ENCODE measurements around the gene FBXL17.

DNA sequence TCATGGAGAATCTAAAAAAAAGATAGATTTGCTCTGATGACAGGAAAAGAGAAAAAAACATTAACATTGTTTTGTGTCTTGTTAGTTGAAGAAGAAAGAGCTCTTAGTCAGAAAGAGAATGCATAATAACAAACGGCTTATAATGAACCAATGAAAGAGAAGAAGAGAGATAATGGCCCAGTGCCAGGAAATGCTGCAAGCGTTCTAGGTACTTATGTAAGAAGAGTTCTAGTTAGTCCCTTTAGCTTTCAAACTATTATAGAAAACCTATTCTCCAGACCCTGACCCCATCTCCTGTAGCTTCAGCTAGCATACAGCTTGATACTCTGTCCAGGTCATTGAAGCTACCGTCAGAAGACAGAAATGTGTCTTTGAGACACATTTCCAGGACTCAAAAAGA, 70.2 kb downstream of the FBXL17 start:
- TF ChIP-seq, protein P1, sequence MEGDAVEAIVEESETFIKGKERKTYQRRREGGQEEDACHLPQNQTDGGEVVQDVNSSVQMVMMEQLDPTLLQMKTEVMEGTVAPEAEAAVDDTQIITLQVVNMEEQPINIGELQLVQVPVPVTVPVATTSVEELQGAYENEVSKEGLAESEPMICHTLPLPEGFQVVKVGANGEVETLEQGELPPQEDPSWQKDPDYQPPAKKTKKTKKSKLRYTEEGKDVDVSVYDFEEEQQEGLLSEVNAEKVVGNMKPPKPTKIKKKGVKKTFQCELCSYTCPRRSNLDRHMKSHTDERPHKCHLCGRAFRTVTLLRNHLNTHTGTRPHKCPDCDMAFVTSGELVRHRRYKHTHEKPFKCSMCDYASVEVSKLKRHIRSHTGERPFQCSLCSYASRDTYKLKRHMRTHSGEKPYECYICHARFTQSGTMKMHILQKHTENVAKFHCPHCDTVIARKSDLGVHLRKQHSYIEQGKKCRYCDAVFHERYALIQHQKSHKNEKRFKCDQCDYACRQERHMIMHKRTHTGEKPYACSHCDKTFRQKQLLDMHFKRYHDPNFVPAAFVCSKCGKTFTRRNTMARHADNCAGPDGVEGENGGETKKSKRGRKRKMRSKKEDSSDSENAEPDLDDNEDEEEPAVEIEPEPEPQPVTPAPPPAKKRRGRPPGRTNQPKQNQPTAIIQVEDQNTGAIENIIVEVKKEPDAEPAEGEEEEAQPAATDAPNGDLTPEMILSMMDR (tag by site-specific recombination; IDR thresholded peaks at IDR 0.05) = no peak
- TF ChIP-seq ZBTB21 (tag by site-specific recombination; IDR thresholded peaks at IDR 0.05) = no peak
- TF ChIP-seq, protein P2, sequence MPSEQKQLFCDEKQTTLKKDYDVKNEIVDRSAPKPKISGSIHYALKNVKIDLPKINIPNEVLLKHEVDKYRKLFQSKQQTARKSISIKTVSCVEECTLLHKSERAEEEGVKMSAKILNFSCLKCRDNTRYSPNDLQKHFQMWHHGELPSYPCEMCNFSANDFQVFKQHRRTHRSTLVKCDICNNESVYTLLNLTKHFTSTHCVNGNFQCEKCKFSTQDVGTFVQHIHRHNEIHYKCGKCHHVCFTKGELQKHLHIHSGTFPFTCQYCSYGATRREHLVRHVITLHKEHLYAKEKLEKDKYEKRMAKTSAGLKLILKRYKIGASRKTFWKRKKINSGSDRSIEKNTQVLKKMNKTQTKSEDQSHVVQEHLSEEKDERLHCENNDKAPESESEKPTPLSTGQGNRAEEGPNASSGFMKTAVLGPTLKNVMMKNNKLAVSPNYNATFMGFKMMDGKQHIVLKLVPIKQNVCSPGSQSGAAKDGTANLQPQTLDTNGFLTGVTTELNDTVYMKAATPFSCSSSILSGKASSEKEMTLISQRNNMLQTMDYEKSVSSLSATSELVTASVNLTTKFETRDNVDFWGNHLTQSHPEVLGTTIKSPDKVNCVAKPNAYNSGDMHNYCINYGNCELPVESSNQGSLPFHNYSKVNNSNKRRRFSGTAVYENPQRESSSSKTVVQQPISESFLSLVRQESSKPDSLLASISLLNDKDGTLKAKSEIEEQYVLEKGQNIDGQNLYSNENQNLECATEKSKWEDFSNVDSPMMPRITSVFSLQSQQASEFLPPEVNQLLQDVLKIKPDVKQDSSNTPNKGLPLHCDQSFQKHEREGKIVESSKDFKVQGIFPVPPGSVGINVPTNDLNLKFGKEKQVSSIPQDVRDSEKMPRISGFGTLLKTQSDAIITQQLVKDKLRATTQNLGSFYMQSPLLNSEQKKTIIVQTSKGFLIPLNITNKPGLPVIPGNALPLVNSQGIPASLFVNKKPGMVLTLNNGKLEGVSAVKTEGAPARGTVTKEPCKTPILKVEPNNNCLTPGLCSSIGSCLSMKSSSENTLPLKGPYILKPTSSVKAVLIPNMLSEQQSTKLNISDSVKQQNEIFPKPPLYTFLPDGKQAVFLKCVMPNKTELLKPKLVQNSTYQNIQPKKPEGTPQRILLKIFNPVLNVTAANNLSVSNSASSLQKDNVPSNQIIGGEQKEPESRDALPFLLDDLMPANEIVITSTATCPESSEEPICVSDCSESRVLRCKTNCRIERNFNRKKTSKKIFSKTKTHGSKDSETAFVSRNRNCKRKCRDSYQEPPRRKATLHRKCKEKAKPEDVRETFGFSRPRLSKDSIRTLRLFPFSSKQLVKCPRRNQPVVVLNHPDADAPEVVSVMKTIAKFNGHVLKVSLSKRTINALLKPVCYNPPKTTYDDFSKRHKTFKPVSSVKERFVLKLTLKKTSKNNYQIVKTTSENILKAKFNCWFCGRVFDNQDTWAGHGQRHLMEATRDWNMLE (tag by site-specific recombination; conservative IDR thresholded peaks at IDR 0.05; ENCODE audit: low read depth) = no peak
- no peak for TF ChIP-seq TRIM28 (IDR thresholded peaks at IDR 0.05; ENCODE audit: borderline replicate concordance, low read length)
- TF ChIP-seq, protein P3, sequence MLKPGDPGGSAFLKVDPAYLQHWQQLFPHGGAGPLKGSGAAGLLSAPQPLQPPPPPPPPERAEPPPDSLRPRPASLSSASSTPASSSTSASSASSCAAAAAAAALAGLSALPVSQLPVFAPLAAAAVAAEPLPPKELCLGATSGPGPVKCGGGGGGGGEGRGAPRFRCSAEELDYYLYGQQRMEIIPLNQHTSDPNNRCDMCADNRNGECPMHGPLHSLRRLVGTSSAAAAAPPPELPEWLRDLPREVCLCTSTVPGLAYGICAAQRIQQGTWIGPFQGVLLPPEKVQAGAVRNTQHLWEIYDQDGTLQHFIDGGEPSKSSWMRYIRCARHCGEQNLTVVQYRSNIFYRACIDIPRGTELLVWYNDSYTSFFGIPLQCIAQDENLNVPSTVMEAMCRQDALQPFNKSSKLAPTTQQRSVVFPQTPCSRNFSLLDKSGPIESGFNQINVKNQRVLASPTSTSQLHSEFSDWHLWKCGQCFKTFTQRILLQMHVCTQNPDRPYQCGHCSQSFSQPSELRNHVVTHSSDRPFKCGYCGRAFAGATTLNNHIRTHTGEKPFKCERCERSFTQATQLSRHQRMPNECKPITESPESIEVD (tag by site-specific recombination; IDR thresholded peaks at IDR 0.05) = no peak
- TF ChIP-seq ZNF768 (tag by site-specific recombination; IDR thresholded peaks at IDR 0.05) = no peak
- TF ChIP-seq ZNF501 (tag by site-specific recombination; IDR thresholded peaks at IDR 0.05) = no peak
- TF ChIP-seq KLF10 (tag by site-specific recombination; IDR thresholded peaks at IDR 0.05) = no peak
- no peak for TF ChIP-seq ZNF530 (tag by site-specific recombination; IDR thresholded peaks at IDR 0.05; ENCODE audit: low read depth)
- no peak for TF ChIP-seq ZNF335 (tag by site-specific recombination; conservative IDR thresholded peaks at IDR 0.05)
- no peak for TF ChIP-seq ZNF394 (tag by site-specific recombination; IDR thresholded peaks at IDR 0.05; ENCODE audit: borderline replicate concordance)
